LNCaP clone FGC (cell line): ENCODE results near the gene GNB1L.

Experiments
- DNase-seq: peaks from one replicate; pipeline ENCODE4 v3.0.0-alpha.2; 2011; ENCODE audit warnings: low read depth
- H3K4me3 ChIP-seq: 2 replicates; pipeline ENCODE4 v1.5.1; 2011; ENCODE audit warnings: mild to moderate bottlenecking, low read depth, low read length, control low read depth
- TF ChIP-seq, protein P1 (sequence below): IDR thresholded peaks from 2 replicates; pipeline ENCODE4 v1.5.1; 2012; ENCODE audit warnings: mild to moderate bottlenecking; ENCODE audit not compliant: control insufficient read depth, insufficient read depth; ENCODE audit errors: extremely low read depth

Gene GNB1L

GRCh38 chr22:19871023-19871844, 16.6 kb upstream of the GNB1L start:
- no peak overlapping the region for H3K4me3 ChIP-seq
- TF ChIP-seq, protein P1, sequence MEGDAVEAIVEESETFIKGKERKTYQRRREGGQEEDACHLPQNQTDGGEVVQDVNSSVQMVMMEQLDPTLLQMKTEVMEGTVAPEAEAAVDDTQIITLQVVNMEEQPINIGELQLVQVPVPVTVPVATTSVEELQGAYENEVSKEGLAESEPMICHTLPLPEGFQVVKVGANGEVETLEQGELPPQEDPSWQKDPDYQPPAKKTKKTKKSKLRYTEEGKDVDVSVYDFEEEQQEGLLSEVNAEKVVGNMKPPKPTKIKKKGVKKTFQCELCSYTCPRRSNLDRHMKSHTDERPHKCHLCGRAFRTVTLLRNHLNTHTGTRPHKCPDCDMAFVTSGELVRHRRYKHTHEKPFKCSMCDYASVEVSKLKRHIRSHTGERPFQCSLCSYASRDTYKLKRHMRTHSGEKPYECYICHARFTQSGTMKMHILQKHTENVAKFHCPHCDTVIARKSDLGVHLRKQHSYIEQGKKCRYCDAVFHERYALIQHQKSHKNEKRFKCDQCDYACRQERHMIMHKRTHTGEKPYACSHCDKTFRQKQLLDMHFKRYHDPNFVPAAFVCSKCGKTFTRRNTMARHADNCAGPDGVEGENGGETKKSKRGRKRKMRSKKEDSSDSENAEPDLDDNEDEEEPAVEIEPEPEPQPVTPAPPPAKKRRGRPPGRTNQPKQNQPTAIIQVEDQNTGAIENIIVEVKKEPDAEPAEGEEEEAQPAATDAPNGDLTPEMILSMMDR: no peak
- DNase-seq: no peak

- TF ChIP-seq, protein P1: no peak
- DNase-seq: no peak
- H3K4me3 ChIP-seq: no peak overlapping the region
These were observed 15.7 kb upstream of the GNB1L start for GRCh38 chr22:19870153-19871022.

- no peak for DNase-seq
- no peak overlapping the region for H3K4me3 ChIP-seq
- TF ChIP-seq, protein P1: no peak
These were observed 15.0 kb upstream of the GNB1L start for GRCh38 chr22:19869497-19870152.

DNA sequence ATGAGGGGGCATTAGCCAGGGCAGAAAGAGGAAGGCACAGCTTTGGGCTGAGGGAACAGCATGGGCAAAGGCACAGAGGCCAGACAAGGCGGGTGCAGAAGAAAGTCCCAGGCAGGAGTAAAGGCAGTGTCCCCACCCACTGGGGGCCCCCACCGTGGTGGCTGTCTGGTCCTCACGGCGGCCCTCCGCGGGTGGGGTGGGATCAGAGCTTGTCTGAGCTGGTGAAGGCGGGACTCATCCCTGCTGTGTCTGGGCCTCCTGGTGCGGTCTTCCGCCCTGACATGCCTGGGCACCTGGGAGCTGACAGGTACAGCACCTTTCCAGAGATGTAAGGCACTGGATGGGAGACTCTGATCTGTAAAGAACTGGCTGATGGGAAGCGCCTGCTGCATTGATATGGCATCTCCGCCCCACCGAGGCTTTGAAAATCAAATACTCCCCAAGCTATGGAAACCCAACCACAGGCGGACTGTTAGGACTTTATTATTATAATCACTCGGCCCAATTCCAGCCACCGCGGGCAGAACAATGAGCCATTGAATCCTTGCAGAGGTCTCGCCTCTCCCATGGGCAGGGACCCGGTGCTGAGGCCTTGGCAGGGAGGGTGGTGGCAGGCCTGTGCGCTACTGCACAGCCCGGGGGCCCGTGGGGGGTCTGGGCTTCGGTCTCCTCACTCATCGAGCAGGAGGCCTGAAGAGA, 14.2 kb upstream of the GNB1L start:
- TF ChIP-seq, protein P1: no peak
- H3K4me3 ChIP-seq: no peak overlapping the region
- no peak for DNase-seq

- TF ChIP-seq, protein P1: no peak
These were observed 13.7 kb upstream of the GNB1L start for GRCh38 chr22:19868333-19868732.

DNA sequence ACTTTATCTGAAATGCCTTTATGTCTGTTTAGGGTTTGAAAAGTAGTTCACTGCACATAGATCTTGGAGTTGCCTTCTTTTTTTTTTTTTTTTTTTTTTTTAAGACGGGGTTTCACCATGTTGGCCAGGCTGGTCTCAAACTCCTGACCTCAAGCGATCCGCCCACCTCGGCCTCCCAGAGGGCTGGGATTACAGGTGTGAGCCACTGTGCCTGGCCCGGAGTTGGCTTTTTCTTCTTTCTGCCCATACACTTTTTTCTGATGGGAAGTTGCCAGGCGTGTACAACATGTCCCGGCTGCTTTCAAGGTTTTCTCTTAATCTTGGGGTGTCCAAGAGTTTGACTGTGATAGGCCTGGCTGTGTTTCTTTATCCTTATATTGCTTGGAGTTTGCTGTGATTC, 12.9 kb upstream of the GNB1L start:
- TF ChIP-seq, protein P1: no peak
- no peak overlapping the region for H3K4me3 ChIP-seq
- DNase-seq: no peak

More at GRCh38 chr22:19868333-19868732, 13.7 kb upstream of the GNB1L start:
- no peak for DNase-seq
- H3K4me3 ChIP-seq: no peak overlapping the region
